ENCODE measurements around the gene BAIAP3.
A peak's percentile ranks its signal among the peaks of the same experiment; 100 is the strongest.
"Not testable (repeated sequence)": the region's sequence is repeated elsewhere in the genome, so short reads cannot be mapped to it uniquely, and the experiment has no call there.

Gene BAIAP3

GRCh38 chr16:1318268-1318545 lies 15.2 kb upstream of the BAIAP3 start:
- DNase-seq (ENCODE audit: low read depth) = no peak

GRCh38 chr16:1319041-1319440 lies 14.4 kb upstream of the BAIAP3 start:
- no peak for DNase-seq (ENCODE audit: low read depth)

- no peak for DNase-seq (ENCODE audit: low read depth)
These were observed 13.3 kb upstream of the BAIAP3 start for GRCh38 chr16:1320097-1320496.

DNA sequence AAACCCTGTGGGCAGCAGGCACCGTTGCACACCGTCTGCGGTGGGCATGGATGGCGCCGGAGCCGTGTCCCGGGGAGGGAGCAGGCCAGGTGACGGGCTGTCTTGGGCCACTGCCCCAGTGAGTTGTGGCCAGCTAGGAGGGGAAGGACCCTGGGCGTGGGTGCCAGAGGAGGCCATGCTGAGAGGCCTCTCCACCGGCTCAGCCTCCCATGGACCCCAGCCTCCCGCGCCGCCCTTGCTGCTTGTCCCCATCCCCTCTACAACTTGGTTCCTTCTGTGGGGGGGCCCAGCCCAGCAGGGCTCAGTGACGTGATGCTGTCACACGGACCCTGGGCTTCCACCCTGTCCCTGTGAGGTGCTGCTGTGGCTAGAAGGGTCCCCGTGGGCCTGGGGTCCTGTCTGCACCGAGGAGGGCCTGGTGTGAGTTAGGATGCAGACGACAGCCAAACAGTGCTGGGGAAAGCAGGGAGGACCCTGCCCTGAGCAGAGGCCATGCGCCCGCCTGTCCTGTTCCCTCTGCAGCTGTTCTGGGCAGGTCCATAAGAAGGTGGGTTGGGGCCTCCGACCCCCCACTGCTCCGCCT lies 12.7 kb upstream of the BAIAP3 start:
- DNase-seq (ENCODE audit: low read depth) = no peak

DNA sequence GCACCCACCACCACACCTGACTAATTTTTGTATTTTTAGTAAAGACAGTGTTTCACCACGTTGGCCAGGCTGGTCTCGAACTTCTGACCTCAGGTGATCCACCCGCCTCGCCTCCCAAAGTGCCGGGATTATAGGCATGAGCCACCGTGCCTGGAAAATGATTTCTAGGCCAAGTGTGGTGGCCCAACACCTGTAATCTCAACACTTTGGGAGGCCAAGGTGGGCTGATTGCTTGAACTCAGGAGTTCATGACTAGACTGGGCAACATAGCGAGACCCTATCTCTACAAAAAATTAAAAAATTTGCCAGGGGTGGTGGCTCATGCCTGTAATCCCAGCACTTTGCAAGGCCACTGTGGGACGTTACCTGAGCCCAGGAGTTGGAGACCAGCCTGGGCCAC lies 11.0 kb upstream of the BAIAP3 start:
- DNase-seq (ENCODE audit: low read depth) = no peak

- DNase-seq (ENCODE audit: low read depth) = no peak
These were observed 9.9 kb upstream of the BAIAP3 start for GRCh38 chr16:1323296-1324239.

DNA sequence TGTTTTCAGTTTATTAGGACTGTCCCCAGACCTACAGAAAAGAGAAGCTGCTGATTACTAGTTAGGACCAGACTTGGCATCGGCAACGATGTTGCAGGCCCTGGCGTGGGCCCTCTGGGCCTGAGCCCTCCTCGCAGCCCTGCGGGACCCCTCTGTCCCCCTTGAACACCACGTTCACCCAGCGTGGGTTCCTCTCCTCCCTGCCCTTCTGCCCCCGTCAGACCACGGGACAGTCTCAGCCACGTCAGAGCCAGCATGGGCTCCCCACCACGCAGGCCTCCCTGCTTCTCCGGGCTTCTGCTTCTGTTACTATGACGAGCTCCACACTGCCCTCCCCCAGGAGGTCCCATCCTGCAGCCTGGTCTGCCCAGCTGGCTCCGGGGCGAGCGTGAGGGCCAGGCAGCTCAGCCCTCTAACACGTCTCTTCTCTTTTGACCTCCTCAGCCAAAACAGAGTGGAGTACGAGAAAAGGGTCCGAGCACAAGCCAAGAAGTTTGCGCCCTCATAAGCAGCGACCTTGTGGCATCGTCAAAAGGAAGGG lies 9.1 kb upstream of the BAIAP3 start:
- DNase-seq (ENCODE audit: low read depth) = no peak

DNA sequence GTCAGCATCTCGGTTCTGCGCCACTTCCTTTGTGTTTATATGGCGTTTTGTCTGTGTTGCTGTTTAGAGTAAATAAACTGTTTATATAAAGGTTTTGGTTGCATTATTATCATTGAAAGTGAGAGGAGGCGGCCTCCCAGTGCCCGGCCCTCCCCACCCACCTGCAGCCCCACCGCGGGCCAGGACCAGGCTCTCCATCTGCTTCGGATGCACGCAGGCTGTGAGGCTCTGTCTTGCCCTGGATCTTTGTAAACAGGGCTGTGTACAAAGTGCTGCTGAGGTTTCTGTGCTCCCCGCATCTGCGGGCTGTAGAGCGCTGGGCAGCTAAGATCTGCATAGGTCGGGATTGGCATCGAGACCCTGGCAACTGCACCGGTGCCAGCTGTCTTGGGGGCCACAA lies 8.2 kb upstream of the BAIAP3 start:
- DNase-seq (ENCODE audit: low read depth) = no peak

GRCh38 chr16:1325673-1326371 lies 7.6 kb upstream of the BAIAP3 start:
- no peak for DNase-seq (ENCODE audit: low read depth)

- no peak for DNase-seq (ENCODE audit: low read depth)
These were observed 7.1 kb upstream of the BAIAP3 start for GRCh38 chr16:1326391-1326790.

GRCh38 chr16:1326946-1327618 lies 6.4 kb upstream of the BAIAP3 start:
- no peak for DNase-seq (ENCODE audit: low read depth)

- DNase-seq (ENCODE audit: low read depth) = no peak
These were observed 5.9 kb upstream of the BAIAP3 start for GRCh38 chr16:1327619-1327947.

DNA sequence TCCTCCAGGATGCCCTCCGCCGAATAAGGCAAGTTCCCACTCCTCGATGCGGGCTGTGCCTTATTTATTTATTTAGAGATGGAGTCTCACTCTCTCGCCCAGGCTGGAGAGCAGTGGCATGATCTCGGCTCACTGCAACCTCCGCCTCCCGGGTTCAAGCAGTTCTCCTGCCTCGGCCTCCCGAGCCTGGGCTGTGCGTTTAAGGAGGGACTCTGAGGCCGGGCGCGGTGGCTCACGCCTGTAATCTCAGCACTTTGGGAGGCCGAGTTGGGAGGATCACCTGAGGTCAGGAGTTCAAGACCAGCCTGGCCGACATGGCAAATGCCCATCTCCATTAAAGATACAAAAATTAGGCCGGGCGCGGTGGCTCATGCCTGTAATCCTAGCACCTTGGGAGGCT lies 5.3 kb upstream of the BAIAP3 start:
- not testable (repeated sequence) for DNase-seq (ENCODE audit: low read depth)

GRCh38 chr16:1328961-1329360 lies 4.5 kb upstream of the BAIAP3 start:
- not testable (repeated sequence) for DNase-seq (ENCODE audit: low read depth)

- no peak for DNase-seq (ENCODE audit: low read depth)
These were observed 3.1 kb upstream of the BAIAP3 start for GRCh38 chr16:1330260-1330914.

GRCh38 chr16:1330931-1331711 lies 2.3 kb upstream of the BAIAP3 start:
- no peak for DNase-seq (ENCODE audit: low read depth)

- DNase-seq (ENCODE audit: low read depth) = peak; percentile 61
These were observed 1.5 kb upstream of the BAIAP3 start for GRCh38 chr16:1331712-1332617.

GRCh38 chr16:1332618-1333148 lies 762 bp upstream of the BAIAP3 start:
- no peak for DNase-seq (ENCODE audit: low read depth)

GRCh38 chr16:1333854-1334700 lies 632 bp downstream of the BAIAP3 start:
- DNase-seq (ENCODE audit: low read depth) = no peak

Data from ELR (cell line).